ENCODE results near the gene SH3TC2. TPM values are rescaled to one million over a fixed set of nuclear protein-coding genes. Genes with fewer than 3 reads are reported as not detected.

The SH3TC2 gene
- total and polyA plus RNA-seq, 2 of the 4 experiments (the other 2 are of a cell fraction), result 3.4 to 7.9 TPM

DNA sequence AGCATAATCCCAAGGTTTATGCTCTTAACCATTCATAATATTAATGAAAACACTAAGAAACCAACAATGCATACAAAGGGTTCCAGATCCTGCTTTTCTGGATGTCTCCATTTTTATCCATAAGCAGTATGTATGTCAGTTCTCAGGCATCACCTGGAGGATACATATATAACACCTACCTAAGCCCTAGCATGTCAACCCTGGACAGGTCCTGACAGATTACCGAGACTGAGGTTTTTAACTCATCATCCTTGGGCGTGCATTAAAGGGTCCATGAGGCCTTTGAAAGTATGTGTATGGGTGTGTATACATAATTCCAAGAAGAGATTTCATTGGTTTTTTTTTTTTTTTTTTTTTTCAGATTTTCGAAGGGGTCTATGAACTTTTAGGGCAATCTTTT lies 70.6 kb downstream of the SH3TC2 start:
- H3K4me2 ChIP-seq (ENCODE audit: low read depth, low read length), result no peak overlapping the region
- H2BK15ac ChIP-seq (ENCODE audit: low read depth, low read length), result no peak overlapping the region
- H4K5ac ChIP-seq (ENCODE audit: low read depth, low read length), result no peak overlapping the region
- peaks cover 3% of the 10 kb centered on the region for H3K4me1 ChIP-seq (ENCODE audit: control insufficient read depth, insufficient read depth, low read length)
- POLR2A ChIA-PET (ENCODE audit: unreplicated experiment), result no interaction called here
- H3K4ac ChIP-seq (ENCODE audit: low read depth, low read length), result no peak overlapping the region
- no peak for TF ChIP-seq FOS (IDR thresholded peaks at IDR 0.05; ENCODE audit: low read depth, low read length)
- H2AK9ac ChIP-seq (replicated peaks; ENCODE audit: low read depth, low read length, poor library complexity), result no peak overlapping the region
- no peak overlapping the region for H3K27ac ChIP-seq (ENCODE audit: insufficient read depth, low read length)
- H2BK120ac ChIP-seq (ENCODE audit: low read depth, low read length), result no peak overlapping the region
- DNase-seq (no peak), ATAC-seq (ENCODE audit: low read depth) (no peak)
- no peak overlapping the region for H2AFZ ChIP-seq (replicated peaks; ENCODE audit: low read length, poor library complexity)
- BruUV-seq (replicated peaks), result no TSS peak
- no peak overlapping the region for H3K4me3 ChIP-seq (ENCODE audit: insufficient read depth, low read depth, low read length)
- H3K23ac ChIP-seq (ENCODE audit: low read depth, low read length), result no peak overlapping the region
- H3K14ac ChIP-seq (replicated peaks; ENCODE audit: low read depth, low read length), result no peak overlapping the region
- WGBS, 2 experiments (ENCODE audit: extremely low coverage in 2 of 2, insufficient read length in 1 of 2), result no CpG with 5 or more reads among the region's 3 CpGs
- H4K20me1 ChIP-seq (ENCODE audit: insufficient read depth, low read length), result no peaks in the 10 kb centered on the region
- no peak overlapping the region for H3K9ac ChIP-seq (ENCODE audit: low read depth, low read length)
- CTCF ChIA-PET, result interaction anchor here (1.6 kb wide), 2 partner anchors 166 to 171 kb away, joined by 3 to 4 read pairs; partner anchors contain the start of gene ADRB2
- H3K9me3 ChIP-seq (ENCODE audit: control insufficient read depth, insufficient read depth, low read length), result no peaks in the 10 kb centered on the region
- intact Hi-C loops (cut with micrococcal nuclease) (no loop called here), dilution Hi-C loops (cut with HindIII; ENCODE audit: low sequenced_read_pairs, unreplicated experiment) (no loop called here), in situ Hi-C loops (cut with MboI; ENCODE audit: low sequenced_read_pairs) (loop anchor here (10.0 kb wide), 1 partner anchor 167 kb away; the partner anchor contains the start of gene ADRB2)
- no peak overlapping the region for H3K18ac ChIP-seq (ENCODE audit: low read depth, low read length)
- no peak overlapping the region for H2BK5ac ChIP-seq (ENCODE audit: low read depth, low read length, poor library complexity, severe bottlenecking)
- H4K91ac ChIP-seq (ENCODE audit: insufficient read depth, low read depth, low read length), result no peak overlapping the region
- no peak overlapping the region for H4K8ac ChIP-seq (ENCODE audit: low read depth in 2 of 2, low read length in 2 of 2)
- no peaks in the 10 kb centered on the region for H3K27me3 ChIP-seq (ENCODE audit: control insufficient read depth, insufficient read depth, low read length)
- no peak overlapping the region for H3K56ac ChIP-seq (ENCODE audit: extremely low read depth, insufficient read depth, low read length)
- H3K36me3 ChIP-seq (ENCODE audit: control insufficient read depth, insufficient read depth, low read length), result no peaks in the 10 kb centered on the region
- H3K9me1 ChIP-seq (ENCODE audit: insufficient read depth, low read length), result peaks cover 6% of the 10 kb centered on the region; the same call in 1 of the 2 replicates
- H2AK5ac ChIP-seq (ENCODE audit: low read depth, low read length), result no peak overlapping the region
- no peaks in the 10 kb centered on the region for H3K79me1 ChIP-seq (ENCODE audit: low read depth in 1 of 2, low read length in 2 of 2)
- no peak overlapping the region for H2BK20ac ChIP-seq (ENCODE audit: low read depth, low read length)

Data from IMR-90 (cell line).